DND-41 (cell line): ENCODE results near the gene WDFY3.

Source experiments
- EZH2 ChIP-seq: IDR thresholded peaks from 3 replicates; pipeline ENCODE4 v1.6.1; 2012; ENCODE audit warnings: borderline replicate concordance, low read depth, mild to moderate bottlenecking, moderate library complexity, low read length, inconsistent platforms; ENCODE audit not compliant: severe bottlenecking
- TF ChIP-seq, protein P1 (sequence below): IDR thresholded peaks from 2 replicates; pipeline ENCODE4 v1.5.1; 2012; ENCODE audit warnings: borderline replicate concordance, low read length, moderate library complexity, mild to moderate bottlenecking; ENCODE audit not compliant: poor library complexity, severe bottlenecking; ENCODE audit errors: extremely low read depth

DNA sequence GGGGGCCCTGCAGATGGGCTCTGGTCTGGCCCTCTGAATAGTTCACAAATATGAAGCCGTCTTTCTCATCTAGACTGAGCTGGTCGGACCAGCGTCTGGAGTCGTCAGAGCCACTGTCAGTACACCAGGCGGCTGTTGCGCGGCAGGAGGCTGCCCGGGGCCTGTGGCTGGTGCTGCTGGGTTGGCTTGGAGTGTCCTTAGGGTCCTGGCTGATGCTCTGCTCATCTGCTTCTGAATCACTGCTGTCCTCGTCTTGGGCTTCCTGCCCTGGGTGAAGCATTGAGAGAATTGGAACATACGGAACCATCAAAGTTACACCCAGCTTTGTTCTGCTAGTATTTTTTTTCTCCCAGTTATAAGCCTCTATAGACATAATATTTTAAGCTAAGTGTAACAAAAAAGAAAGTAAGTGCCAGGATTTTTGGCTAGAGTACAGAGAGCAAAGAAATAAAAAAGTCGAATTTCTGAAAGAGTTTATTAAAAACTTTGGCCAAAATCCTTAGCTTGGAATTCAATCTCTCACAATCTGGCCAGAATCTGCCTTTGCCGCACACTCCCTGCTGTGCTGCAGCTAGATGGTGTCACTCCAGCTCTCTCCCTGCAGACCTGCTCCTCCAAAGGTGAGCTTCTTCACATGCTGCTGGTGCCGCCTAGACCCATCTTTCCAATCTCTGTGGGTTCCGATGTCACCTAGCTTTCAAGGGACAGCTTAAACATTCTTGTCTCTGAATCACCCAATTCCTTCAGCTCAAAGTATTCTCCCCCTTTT lies 287.3 kb downstream of the WDFY3 start:
- TF ChIP-seq, protein P1, sequence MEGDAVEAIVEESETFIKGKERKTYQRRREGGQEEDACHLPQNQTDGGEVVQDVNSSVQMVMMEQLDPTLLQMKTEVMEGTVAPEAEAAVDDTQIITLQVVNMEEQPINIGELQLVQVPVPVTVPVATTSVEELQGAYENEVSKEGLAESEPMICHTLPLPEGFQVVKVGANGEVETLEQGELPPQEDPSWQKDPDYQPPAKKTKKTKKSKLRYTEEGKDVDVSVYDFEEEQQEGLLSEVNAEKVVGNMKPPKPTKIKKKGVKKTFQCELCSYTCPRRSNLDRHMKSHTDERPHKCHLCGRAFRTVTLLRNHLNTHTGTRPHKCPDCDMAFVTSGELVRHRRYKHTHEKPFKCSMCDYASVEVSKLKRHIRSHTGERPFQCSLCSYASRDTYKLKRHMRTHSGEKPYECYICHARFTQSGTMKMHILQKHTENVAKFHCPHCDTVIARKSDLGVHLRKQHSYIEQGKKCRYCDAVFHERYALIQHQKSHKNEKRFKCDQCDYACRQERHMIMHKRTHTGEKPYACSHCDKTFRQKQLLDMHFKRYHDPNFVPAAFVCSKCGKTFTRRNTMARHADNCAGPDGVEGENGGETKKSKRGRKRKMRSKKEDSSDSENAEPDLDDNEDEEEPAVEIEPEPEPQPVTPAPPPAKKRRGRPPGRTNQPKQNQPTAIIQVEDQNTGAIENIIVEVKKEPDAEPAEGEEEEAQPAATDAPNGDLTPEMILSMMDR: no peak
- TF ChIP-seq EZH2: no peak
